ENCODE measurements around the gene DLX5. TPM values are rescaled to one million over a fixed set of nuclear protein-coding genes. Genes with fewer than 3 reads are reported as not detected.

Gene DLX5
- total and polyA plus RNA-seq, 2 experiments from 2014 or later, result 0.34 TPM; not detected in 1

GRCh38 chr7:96985992-96986391 lies 38.6 kb downstream of the DLX5 start:
- DNase-seq (ENCODE audit: low read depth in 1 of 2, low spot score in 1 of 2), result no peak
- no peak for TF ChIP-seq CTCF (IDR thresholded peaks at IDR 0.05; ENCODE audit: low read depth, low read length)
- Histone ChIP-seq H3K4me3 (no peak overlapping the region), H3K36me3 (no peaks in the 10 kb centered on the region), H3K27ac (no peak overlapping the region), H3K9me3 (ENCODE audit: low read depth) (no peaks in the 10 kb centered on the region), H3K4me1 (ENCODE audit: low read depth) (no peaks in the 10 kb centered on the region), H3K27me3 (peaks cover 76% of the 10 kb centered on the region)

GRCh38 chr7:96982586-96982985 lies 42.0 kb downstream of the DLX5 start:
- Histone ChIP-seq H3K27me3 (peaks cover 56% of the 10 kb centered on the region), H3K4me1 (ENCODE audit: low read depth) (no peaks in the 10 kb centered on the region), H3K9me3 (ENCODE audit: low read depth) (no peaks in the 10 kb centered on the region), H3K27ac (no peak overlapping the region), H3K4me3 (no peak overlapping the region), H3K36me3 (no peaks in the 10 kb centered on the region)
- TF ChIP-seq CTCF (IDR thresholded peaks at IDR 0.05; ENCODE audit: low read depth, low read length), result no peak
- DNase-seq (ENCODE audit: low read depth in 1 of 2, low spot score in 1 of 2), result no peak

GRCh38 chr7:96979551-96980276 lies 44.9 kb downstream of the DLX5 start:
- H3K27ac ChIP-seq, result no peak overlapping the region
- no peak for DNase-seq (ENCODE audit: low read depth in 1 of 2, low spot score in 1 of 2)
- no peaks in the 10 kb centered on the region for H3K36me3 ChIP-seq
- no peak overlapping the region for H3K4me3 ChIP-seq
- H3K9me3 ChIP-seq (ENCODE audit: low read depth), result no peaks in the 10 kb centered on the region
- H3K27me3 ChIP-seq, result peaks cover 40% of the 10 kb centered on the region
- no peaks in the 10 kb centered on the region for H3K4me1 ChIP-seq (ENCODE audit: low read depth)
- no peak for TF ChIP-seq CTCF (IDR thresholded peaks at IDR 0.05; ENCODE audit: low read depth, low read length)

GRCh38 chr7:96977445-96977844 lies 47.2 kb downstream of the DLX5 start:
- Histone ChIP-seq H3K27me3 (peaks cover 36% of the 10 kb centered on the region), H3K4me1 (ENCODE audit: low read depth) (no peaks in the 10 kb centered on the region), H3K36me3 (no peaks in the 10 kb centered on the region), H3K4me3 (no peak overlapping the region), H3K27ac (no peak overlapping the region), H3K9me3 (ENCODE audit: low read depth) (no peaks in the 10 kb centered on the region)
- no peak for TF ChIP-seq CTCF (IDR thresholded peaks at IDR 0.05; ENCODE audit: low read depth, low read length)
- no peak for DNase-seq (ENCODE audit: low read depth in 1 of 2, low spot score in 1 of 2)

- TF ChIP-seq CTCF (IDR thresholded peaks at IDR 0.05; ENCODE audit: low read depth, low read length), result no peak
- H3K9me3 ChIP-seq (ENCODE audit: low read depth), result no peaks in the 10 kb centered on the region
- no peak for DNase-seq (ENCODE audit: low read depth in 1 of 2, low spot score in 1 of 2)
- no peaks in the 10 kb centered on the region for H3K4me1 ChIP-seq (ENCODE audit: low read depth)
- H3K27ac ChIP-seq, result no peak overlapping the region
- H3K36me3 ChIP-seq, result no peaks in the 10 kb centered on the region
- no peak overlapping the region for H3K4me3 ChIP-seq
- peaks cover 38% of the 10 kb centered on the region for H3K27me3 ChIP-seq
Measured at GRCh38 chr7:96976106-96976505, 48.5 kb downstream of the DLX5 start.

Measured in cardiac muscle cell (in vitro differentiated cells and primary cell).